OCI-LY1 (cell line): ENCODE results near the gene DCDC1.

Experiments used
- EZH2 ChIP-seq: fragments of 200-600 bp; sonication (generic), shearing (Covaris generic); IDR thresholded peaks from 2 replicates; pipeline ENCODE4 v1.8.0; 2017; ENCODE audit warnings: borderline replicate concordance, mixed run types, mild to moderate bottlenecking, antibody characterized with exemption, low read length, moderate library complexity, mixed read lengths
- TF ChIP-seq, protein P1 (sequence below): fragments of 200-600 bp; sonication (generic), shearing (Covaris generic); IDR thresholded peaks from 2 replicates; pipeline ENCODE4 v1.5.1; 2017; ENCODE audit warnings: mild to moderate bottlenecking, antibody characterized with exemption, low read length, moderate library complexity, mixed read lengths

DNA sequence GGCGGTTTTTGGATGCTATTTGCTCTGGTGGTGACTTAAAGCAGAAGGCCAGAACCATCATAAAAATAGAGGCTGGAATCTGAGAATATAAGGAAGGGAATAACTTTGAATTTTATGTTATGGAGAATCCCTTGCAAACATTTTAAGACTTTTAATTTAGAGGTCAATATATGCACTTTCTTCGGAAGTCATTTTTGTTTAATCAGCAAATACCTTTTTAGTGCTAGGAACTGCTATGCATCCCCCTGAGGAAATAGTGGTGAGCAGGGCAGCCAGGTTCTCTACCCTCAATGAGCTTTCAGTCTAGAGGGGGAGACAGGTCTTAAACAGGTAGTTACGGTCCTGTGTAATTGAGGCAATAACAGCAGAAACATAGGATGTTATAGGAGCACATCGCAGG, 516.9 kb downstream of the DCDC1 start:
- TF ChIP-seq, protein P1, sequence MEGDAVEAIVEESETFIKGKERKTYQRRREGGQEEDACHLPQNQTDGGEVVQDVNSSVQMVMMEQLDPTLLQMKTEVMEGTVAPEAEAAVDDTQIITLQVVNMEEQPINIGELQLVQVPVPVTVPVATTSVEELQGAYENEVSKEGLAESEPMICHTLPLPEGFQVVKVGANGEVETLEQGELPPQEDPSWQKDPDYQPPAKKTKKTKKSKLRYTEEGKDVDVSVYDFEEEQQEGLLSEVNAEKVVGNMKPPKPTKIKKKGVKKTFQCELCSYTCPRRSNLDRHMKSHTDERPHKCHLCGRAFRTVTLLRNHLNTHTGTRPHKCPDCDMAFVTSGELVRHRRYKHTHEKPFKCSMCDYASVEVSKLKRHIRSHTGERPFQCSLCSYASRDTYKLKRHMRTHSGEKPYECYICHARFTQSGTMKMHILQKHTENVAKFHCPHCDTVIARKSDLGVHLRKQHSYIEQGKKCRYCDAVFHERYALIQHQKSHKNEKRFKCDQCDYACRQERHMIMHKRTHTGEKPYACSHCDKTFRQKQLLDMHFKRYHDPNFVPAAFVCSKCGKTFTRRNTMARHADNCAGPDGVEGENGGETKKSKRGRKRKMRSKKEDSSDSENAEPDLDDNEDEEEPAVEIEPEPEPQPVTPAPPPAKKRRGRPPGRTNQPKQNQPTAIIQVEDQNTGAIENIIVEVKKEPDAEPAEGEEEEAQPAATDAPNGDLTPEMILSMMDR = no peak
- no peak for TF ChIP-seq EZH2
